HepG2 (cell line): ENCODE data around the gene GJB2. TPM values are rescaled to one million over a fixed set of nuclear protein-coding genes. Genes with fewer than 3 reads are reported as not detected.

Experiments
- ATAC-seq: fragments of 200-7000 bp; cut with Tn5 transposase; 3 replicates; pipeline ENCODE4 v1.9.1; 2020; ENCODE audit warnings: mild to moderate bottlenecking, moderate library complexity
- BruUV-seq: library from RNA; stranded (reverse); fragments of 400-500 nt; replicated peaks from 2 replicates; lab custom pipeline; 2021; lab: Mats Ljungman, UMichigan
- CTCF ChIA-PET: fragments of 300-600 bp; formaldehyde crosslinking; extraction: SDS; loops from one replicate; lab custom pipeline; 2021; ENCODE audit warnings: low total read pairs, inconsistent platforms, low intra/inter-chr PET ratio; lab: Yijun Ruan, JAX
- POLR2A ChIA-PET: fragments of 350-600 bp; sonication (Branson Sonifier 250); formaldehyde crosslinking; loops from one replicate; lab custom pipeline; 2020; ENCODE audit warnings: antibody characterized with exemption, inconsistent platforms; lab: Yijun Ruan, JAX
- DNase-seq: peaks from one replicate; pipeline ENCODE4 v3.0.0-alpha.2; 2015; ENCODE audit warnings: low spot score
- FAIRE-seq: peaks from 3 replicates; lab custom pipeline; 2011; peaks lifted over from hg19 to GRCh38; lab: Jason Lieb, UNC
- H2AFZ ChIP-seq: one replicate; pipeline ENCODE4 v1.6.1; 2011; ENCODE audit warnings: low read length, inconsistent platforms
- H3K27ac ChIP-seq: fragments of 300-600 bp; 3 replicates; pipeline ENCODE4 v1.8.0; 2011; ENCODE audit warnings: mixed run types, mild to moderate bottlenecking, mixed read lengths, low read length, inconsistent platforms; ENCODE audit not compliant: insufficient read depth; ENCODE audit errors: extremely low read length
- H3K27me3 ChIP-seq, 2 experiments: fragments of 200-600 bp in 1 of 2; 2 replicates in 1 of 2; 3 replicates in 1 of 2; pipeline versions ENCODE4 v1.6.0 to v1.8.0; 2011; ENCODE audit warnings: low read length in 2 of 2, mild to moderate bottlenecking in 2 of 2, moderate library complexity in 2 of 2, inconsistent platforms in 1 of 2; ENCODE audit not compliant: insufficient read depth in 2 of 2, control insufficient read depth in 1 of 2
- H3K36me3 ChIP-seq, 2 experiments: fragments of 200-600 bp in 1 of 2; replicated peaks in 1 of 2; 2 replicates in 1 of 2; 3 replicates in 1 of 2; pipeline versions ENCODE4 v1.5.1 to v1.8.0; 2011; ENCODE audit warnings: low read length in 2 of 2, inconsistent platforms in 1 of 2; ENCODE audit not compliant: insufficient read depth in 2 of 2, control insufficient read depth in 1 of 2
- H3K4me1 ChIP-seq: 2 replicates; pipeline ENCODE4 v1.5.1; 2012; ENCODE audit warnings: low read length, inconsistent platforms; ENCODE audit not compliant: insufficient read depth
- H3K4me2 ChIP-seq: 2 replicates; pipeline ENCODE4 v1.6.0; 2011; ENCODE audit warnings: low read depth, low read length, inconsistent platforms
- H3K4me3 ChIP-seq, 3 experiments: fragments of 200-600 bp in 1 of 3; sonication (generic), shearing (Covaris generic) in 1 of 3; replicated peaks in 1 of 3; 2 replicates each; pipeline ENCODE4 v1.5.1; 2011 to 2016; ENCODE audit warnings: low read length in 3 of 3, inconsistent platforms in 2 of 3, low read depth in 2 of 3, mild to moderate bottlenecking in 2 of 3, control low read depth in 1 of 3, mixed read lengths in 1 of 3; ENCODE audit not compliant: insufficient read depth in 1 of 3
- H3K79me2 ChIP-seq: one replicate; pipeline ENCODE4 v1.6.1; 2011; ENCODE audit warnings: low read length, inconsistent platforms; ENCODE audit not compliant: insufficient read depth
- H3K9ac ChIP-seq: 2 replicates; pipeline ENCODE4 v1.6.0; 2011; ENCODE audit warnings: mild to moderate bottlenecking, low read depth, low read length, inconsistent platforms; ENCODE audit not compliant: insufficient read depth
- H3K9me3 ChIP-seq: 2 replicates; pipeline ENCODE4 v1.5.1; 2012; ENCODE audit warnings: mild to moderate bottlenecking, low read length
- H4K20me1 ChIP-seq: 2 replicates; pipeline ENCODE4 v1.6.0; 2011; ENCODE audit warnings: inconsistent platforms, mild to moderate bottlenecking, low read length, moderate library complexity; ENCODE audit not compliant: insufficient read depth
- BHLHE40 ChIP-seq: IDR thresholded peaks from 2 replicates; pipeline ENCODE4 v1.6.1; 2011; ENCODE audit warnings: low read length, improper control_type of control experiment
- GZF1 ChIP-seq: sonication (generic); formaldehyde crosslinking; IDR thresholded peaks from 2 replicates; pipeline ENCODE4 v1.5.1; 2020; ENCODE audit warnings: mild to moderate bottlenecking, missing genetic modification reagents
- JUN ChIP-seq: sonication (generic); formaldehyde crosslinking; IDR thresholded peaks from 2 replicates; pipeline ENCODE4 v1.4.0; 2020; ENCODE audit warnings: mild to moderate bottlenecking, missing genetic modification reagents
- SETDB1 ChIP-seq: sonication (generic); formaldehyde crosslinking; IDR thresholded peaks from 2 replicates; pipeline ENCODE4 v1.5.1; 2020; ENCODE audit warnings: missing genetic modification reagents, mild to moderate bottlenecking, borderline replicate concordance
- SPEN ChIP-seq: sonication (generic); formaldehyde crosslinking; IDR thresholded peaks from 2 replicates; pipeline ENCODE4 v1.5.1; 2020; ENCODE audit warnings: low read depth, mild to moderate bottlenecking, missing genetic modification reagents
- ZNF501 ChIP-seq: sonication (generic); formaldehyde crosslinking; IDR thresholded peaks from 2 replicates; pipeline ENCODE4 v1.5.1; 2020; ENCODE audit warnings: mild to moderate bottlenecking, moderate library complexity, missing genetic modification reagents
- ZNF766 ChIP-seq: sonication (generic); formaldehyde crosslinking; IDR thresholded peaks from 2 replicates; pipeline ENCODE4 v1.5.0; 2020; ENCODE audit warnings: missing genetic modification reagents, borderline replicate concordance
- ZNF788 ChIP-seq: sonication (generic); formaldehyde crosslinking; IDR thresholded peaks from 2 replicates; pipeline ENCODE4 v1.5.0; 2020; ENCODE audit warnings: mild to moderate bottlenecking, missing genetic modification reagents, borderline replicate concordance
- ZNF891 ChIP-seq: sonication (generic); formaldehyde crosslinking; IDR thresholded peaks from 2 replicates; pipeline ENCODE4 v1.5.0; 2020; ENCODE audit warnings: mild to moderate bottlenecking, missing genetic modification reagents
- WGBS: methylation state at CpG from one replicate; pipeline ENCODE4 v1.1.6; 2017; ENCODE audit warnings: low lambda C conversion rate; 5-methylcytosine and 5-hydroxymethylcytosine counted together
- in situ Hi-C: cut with HindIII; loops from 2 replicates; pipeline ENCODE4 v1.10.0; 2017; ENCODE audit warnings: low pct_unique_long_range_greater_than_20kb; ENCODE audit not compliant: extremely low pct_ligation_motif_present
- intact Hi-C: fragments of 100-400 bp; cut with micrococcal nuclease; formaldehyde crosslinking; loops from one replicate; pipeline ENCODE4 v1.10.0; 2022; ENCODE audit not compliant: unreplicated experiment
- polyA plus RNA-seq, 8 experiments: library from polyadenylated mRNA; depleted of rRNA in 3 of 8; stranded (reverse) in 7 of 8; unstranded in 1 of 8; fragments of >200 nt; fragmentation: Illumina TruSeq in 4 of 8; extraction: Trizol in 4 of 8; gene quantifications; 2 replicates each; pipeline versions ENCODE4 v1.2.1 to v1.2.3, GENCODE V29; 2011 to 2016; ENCODE audit warnings: low read depth in 4 of 8, missing spikeins in 1 of 8, mixed read lengths in 1 of 8; ENCODE audit not compliant: insufficient read depth in 1 of 8
- total RNA-seq, 5 experiments: library from RNA; depleted of rRNA; stranded (reverse); fragments of >200 nt; fragmentation: Illumina TruSeq; extraction: Trizol; gene quantifications; 2 replicates each; pipeline ENCODE4 v1.2.3, GENCODE V29; 2016; ENCODE audit warnings: low read depth in 1 of 5
- TF ChIP-seq, protein P1 (sequence below): sonication (generic); formaldehyde crosslinking; IDR thresholded peaks from 2 replicates; pipeline ENCODE4 v1.5.0; 2020; ENCODE audit warnings: missing genetic modification reagents
- TF ChIP-seq, protein P2 (sequence below): sonication (generic); formaldehyde crosslinking; IDR thresholded peaks from 2 replicates; pipeline ENCODE4 v1.4.0; 2020; ENCODE audit warnings: missing genetic modification reagents

GJB2 gene
- total and polyA plus RNA-seq, 2 of the 13 experiments (the other 11 are each of a cell fraction or from before 2014, with no cell fraction given): 0.15 to 0.18 TPM

DNA sequence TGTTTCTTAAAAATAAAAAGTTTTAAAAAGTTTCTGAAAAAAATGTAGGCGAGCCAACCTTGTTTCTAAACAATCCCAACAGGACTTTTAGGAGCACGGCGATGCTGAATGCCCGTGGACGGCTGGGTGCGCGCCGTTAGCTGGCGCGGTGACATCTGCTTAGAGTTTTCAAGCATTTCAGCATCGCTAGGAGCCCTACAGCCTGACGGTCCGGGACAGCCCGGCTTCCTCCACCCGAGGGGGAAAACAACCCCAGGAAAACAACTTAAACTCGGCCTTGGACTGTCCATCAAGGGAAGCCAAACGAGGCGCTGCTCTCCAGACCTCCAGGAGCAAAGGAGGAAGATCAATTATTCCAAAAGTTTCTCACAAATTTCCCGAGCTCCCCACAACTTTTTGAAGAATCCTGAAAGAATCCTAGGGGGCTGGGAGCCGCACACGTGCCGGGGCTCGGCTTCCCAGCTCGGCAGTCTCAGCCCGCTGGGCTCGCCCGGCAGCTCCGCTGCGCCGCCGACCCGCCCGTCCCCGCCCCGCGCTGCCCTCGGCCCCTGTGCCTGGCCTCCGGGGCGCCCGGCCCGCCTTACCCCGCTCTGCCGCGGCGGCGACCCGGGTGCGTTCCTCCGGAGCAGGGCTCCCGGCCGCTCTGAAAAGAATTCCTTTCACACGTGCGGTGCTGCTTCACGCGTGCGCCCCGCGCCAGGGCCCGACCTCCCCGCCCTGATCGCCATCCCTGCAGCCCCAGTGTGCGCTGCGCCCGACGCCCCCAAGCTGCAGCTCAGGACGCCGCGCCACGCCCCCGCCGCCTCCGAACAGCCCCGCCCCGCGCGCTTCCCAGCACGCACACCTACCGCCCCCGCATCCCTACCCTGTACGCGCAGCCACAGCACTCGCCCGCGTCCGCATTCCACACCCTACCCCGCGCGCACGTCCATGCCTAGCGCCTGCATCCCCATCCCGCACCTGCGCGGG lies 32.1 kb downstream of the GJB2 start, which contains the start of gene GJA3:
GJA3 (minus strand) TSS at position 747 of the 969 bp plus-strand sequence. CDS start 17,764 bp downstream, outside the sequence.
- no peaks in the 10 kb centered on the region for H3K9me3 ChIP-seq
- intact Hi-C loops (loop anchor here (5.0 kb wide), 2 partner anchors 178 to 198 kb away; no protein-coding TSS in a partner anchor), in situ Hi-C loops (no loop called here)
- peaks cover 17% of the 10 kb centered on the region for H3K4me1 ChIP-seq
- peak within 1 kb of the TSS; percentile 52 to 68 (median 56) for H3K4me3 ChIP-seq
- 14% methylated on average over 23 of the region's 93 CpGs for WGBS
- no peaks in the 10 kb centered on the region for H3K79me2 ChIP-seq
- H3K4me2 ChIP-seq: peak within 1 kb of the TSS; percentile 91
- no peak for DNase-seq
- no peak for FAIRE-seq
- H3K36me3 ChIP-seq: no peaks in the 10 kb centered on the region
- POLR2A ChIA-PET: interaction anchor here (1.5 to 1.6 kb wide), 2 partner anchors 32 to 40 kb away, joined by 3 read pairs; no protein-coding TSS in a partner anchor
- H3K27me3 ChIP-seq: peaks cover 0 to 18% of the 10 kb centered on the region in 2 experiments; a peak in 2 of 5 replicates
- H3K9ac ChIP-seq: no peak within 1 kb of the TSS
- no TSS peak for BruUV-seq
- CTCF ChIA-PET: no interaction called here
- H3K27ac ChIP-seq: no peak within 1 kb of the TSS
- peak; percentile 78 for ATAC-seq
- H2AFZ ChIP-seq: no peak within 1 kb of the TSS
- no peaks in the 10 kb centered on the region for H4K20me1 ChIP-seq
- TF ChIP-seq ZNF891 (no peak), SPEN (CRISPR knock-in tag) (0 out of 2 replicates have a peak, but pooled peaks have one; percentile 36), ZNF788 (CRISPR knock-in tag) (no peak), BHLHE40 (peak; percentile 23; the same call in 1 of the 2 replicates), SETDB1 (CRISPR knock-in tag) (no peak), ZNF766 (no peak), ZNF501 (0 out of 2 replicates have a peak, but pooled peaks have one; percentile 29), GZF1 (CRISPR knock-in tag) (no peak), JUN (no peak)
- TF ChIP-seq, protein P1, sequence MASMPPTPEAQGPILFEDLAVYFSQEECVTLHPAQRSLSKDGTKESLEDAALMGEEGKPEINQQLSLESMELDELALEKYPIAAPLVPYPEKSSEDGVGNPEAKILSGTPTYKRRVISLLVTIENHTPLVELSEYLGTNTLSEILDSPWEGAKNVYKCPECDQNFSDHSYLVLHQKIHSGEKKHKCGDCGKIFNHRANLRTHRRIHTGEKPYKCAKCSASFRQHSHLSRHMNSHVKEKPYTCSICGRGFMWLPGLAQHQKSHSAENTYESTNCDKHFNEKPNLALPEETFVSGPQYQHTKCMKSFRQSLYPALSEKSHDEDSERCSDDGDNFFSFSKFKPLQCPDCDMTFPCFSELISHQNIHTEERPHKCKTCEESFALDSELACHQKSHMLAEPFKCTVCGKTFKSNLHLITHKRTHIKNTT: no peak
- TF ChIP-seq, protein P2, sequence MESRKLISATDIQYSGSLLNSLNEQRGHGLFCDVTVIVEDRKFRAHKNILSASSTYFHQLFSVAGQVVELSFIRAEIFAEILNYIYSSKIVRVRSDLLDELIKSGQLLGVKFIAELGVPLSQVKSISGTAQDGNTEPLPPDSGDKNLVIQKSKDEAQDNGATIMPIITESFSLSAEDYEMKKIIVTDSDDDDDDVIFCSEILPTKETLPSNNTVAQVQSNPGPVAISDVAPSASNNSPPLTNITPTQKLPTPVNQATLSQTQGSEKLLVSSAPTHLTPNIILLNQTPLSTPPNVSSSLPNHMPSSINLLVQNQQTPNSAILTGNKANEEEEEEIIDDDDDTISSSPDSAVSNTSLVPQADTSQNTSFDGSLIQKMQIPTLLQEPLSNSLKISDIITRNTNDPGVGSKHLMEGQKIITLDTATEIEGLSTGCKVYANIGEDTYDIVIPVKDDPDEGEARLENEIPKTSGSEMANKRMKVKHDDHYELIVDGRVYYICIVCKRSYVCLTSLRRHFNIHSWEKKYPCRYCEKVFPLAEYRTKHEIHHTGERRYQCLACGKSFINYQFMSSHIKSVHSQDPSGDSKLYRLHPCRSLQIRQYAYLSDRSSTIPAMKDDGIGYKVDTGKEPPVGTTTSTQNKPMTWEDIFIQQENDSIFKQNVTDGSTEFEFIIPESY (CRISPR knock-in tag): peak; percentile 68; the same call in 1 of the 2 replicates
